ENCODE data around the gene ELMO1.

- no peak for TF ChIP-seq POLR2A (IDR thresholded peaks at IDR 0.05)
- TF ChIP-seq, protein P1, sequence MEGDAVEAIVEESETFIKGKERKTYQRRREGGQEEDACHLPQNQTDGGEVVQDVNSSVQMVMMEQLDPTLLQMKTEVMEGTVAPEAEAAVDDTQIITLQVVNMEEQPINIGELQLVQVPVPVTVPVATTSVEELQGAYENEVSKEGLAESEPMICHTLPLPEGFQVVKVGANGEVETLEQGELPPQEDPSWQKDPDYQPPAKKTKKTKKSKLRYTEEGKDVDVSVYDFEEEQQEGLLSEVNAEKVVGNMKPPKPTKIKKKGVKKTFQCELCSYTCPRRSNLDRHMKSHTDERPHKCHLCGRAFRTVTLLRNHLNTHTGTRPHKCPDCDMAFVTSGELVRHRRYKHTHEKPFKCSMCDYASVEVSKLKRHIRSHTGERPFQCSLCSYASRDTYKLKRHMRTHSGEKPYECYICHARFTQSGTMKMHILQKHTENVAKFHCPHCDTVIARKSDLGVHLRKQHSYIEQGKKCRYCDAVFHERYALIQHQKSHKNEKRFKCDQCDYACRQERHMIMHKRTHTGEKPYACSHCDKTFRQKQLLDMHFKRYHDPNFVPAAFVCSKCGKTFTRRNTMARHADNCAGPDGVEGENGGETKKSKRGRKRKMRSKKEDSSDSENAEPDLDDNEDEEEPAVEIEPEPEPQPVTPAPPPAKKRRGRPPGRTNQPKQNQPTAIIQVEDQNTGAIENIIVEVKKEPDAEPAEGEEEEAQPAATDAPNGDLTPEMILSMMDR (IDR thresholded peaks at IDR 0.05), result no peak
Measured at GRCh38 chr7:37433166-37433565, 15.5 kb downstream of the ELMO1 start.

Data from body of pancreas (tissue), 4 donors.